ENCODE data around the gene PUS1. TPM values are rescaled to one million over a fixed set of nuclear protein-coding genes. Genes with fewer than 3 reads are reported as not detected.

Gene PUS1
- total and polyA plus RNA-seq, 9 of the 15 experiments (the other 6 are each of a cell fraction or from before 2014, with no cell fraction given) = 1.9 to 90.8 (median 30.0) TPM

GRCh38 chr12:131943389-131943788, 14.3 kb downstream of the PUS1 start:
- H2AFZ ChIP-seq (ENCODE audit: low read depth, low read length) = no peak overlapping the region
- BruUV-seq (replicated peaks) = no TSS peak
- 98% methylated on average over 8 of the region's 8 CpGs for WGBS (ENCODE audit: insufficient coverage, low coverage, missing lambda C conversion rate)
- in situ Hi-C loops (cut with MboI) (no loop called here), intact Hi-C loops (cut with micrococcal nuclease) (no loop called here)
- no peaks in the 10 kb centered on the region for H3K9me1 ChIP-seq (ENCODE audit: control insufficient read depth, insufficient read depth, low read length)
- FAIRE-seq = no peak
- no peaks in the 10 kb centered on the region for H3K9me3 ChIP-seq (replicated peaks; ENCODE audit: control insufficient read depth, insufficient read depth, low read depth, low read length)
- ChIA-PET CTCF (ENCODE audit: low intra/inter-chr PET ratio) (no interaction called here), POLR2A (interaction anchor here (0.7 to 2.0 kb wide), 2 partner anchors 14 to 42 kb away, joined by 3 to 6 read pairs; partner anchors contain the start of gene PUS1)
- H3K4me1 ChIP-seq (replicated peaks in 1 of 2; ENCODE audit: control insufficient read depth in 2 of 2, insufficient read depth in 2 of 2, low read length in 2 of 2) = peaks cover 10 to 29% of the 10 kb centered on the region in 2 experiments
- H3K36me3 ChIP-seq (ENCODE audit: control insufficient read depth, insufficient read depth, low read length) = peaks cover 59% of the 10 kb centered on the region; the same call in 2 of the 3 replicates
- no peaks in the 10 kb centered on the region for H4K20me1 ChIP-seq (replicated peaks; ENCODE audit: control insufficient read depth, insufficient read depth, low read length)
- H3K4me2 ChIP-seq (ENCODE audit: insufficient read depth, low read length) = no peak overlapping the region
- H3K9ac ChIP-seq (ENCODE audit: insufficient read depth in 1 of 2, low read depth in 2 of 2, low read length in 2 of 2) = no peak overlapping the region
- no peak for DNase-seq (ENCODE audit: extremely low read depth in 1 of 4, low spot score in 3 of 4)
- no peak overlapping the region for H3K4me3 ChIP-seq
- no peak overlapping the region for H3K27ac ChIP-seq (ENCODE audit: extremely low read depth, low read depth, low read length)
- H3K79me2 ChIP-seq (ENCODE audit: control insufficient read depth, insufficient read depth, low read length) = peaks cover 4% of the 10 kb centered on the region; the same call in 2 of the 3 replicates
- no peaks in the 10 kb centered on the region for H3K27me3 ChIP-seq (ENCODE audit: control insufficient read depth in 2 of 2, insufficient read depth in 2 of 2, low read length in 2 of 2)
- no peak for ATAC-seq
- no peak for TF ChIP-seq KDM2B (CRISPR knock-in tag; IDR thresholded peaks at IDR 0.05)
- no peak for TF ChIP-seq PURB (CRISPR knock-in tag; IDR thresholded peaks at IDR 0.05; ENCODE audit: low read depth)
- no peak for TF ChIP-seq HNRNPH1 (optimal IDR thresholded peaks at IDR 0.05; ENCODE audit: low read depth, low read length)
- no peak for TF ChIP-seq ZSCAN32 (CRISPR knock-in tag; IDR thresholded peaks at IDR 0.05)
- no peak for TF ChIP-seq REST (IDR thresholded peaks at IDR 0.05; ENCODE audit: borderline replicate concordance)
- TF ChIP-seq REST (CRISPR knock-in tag; IDR thresholded peaks at IDR 0.05; ENCODE audit: low read depth) = no peak
- no peak for TF ChIP-seq RFX5 (IDR thresholded peaks at IDR 0.05; ENCODE audit: low read depth, low read length)
- TF ChIP-seq TRIM28 (IDR thresholded peaks at IDR 0.05) = no peak
- no peak for TF ChIP-seq ZFP30 (CRISPR knock-in tag; IDR thresholded peaks at IDR 0.05; ENCODE audit: borderline replicate concordance)
- no peak for TF ChIP-seq ZNF655 (CRISPR knock-in tag; IDR thresholded peaks at IDR 0.05)
- no peak for TF ChIP-seq ARID3B (CRISPR knock-in tag; IDR thresholded peaks at IDR 0.05; ENCODE audit: borderline replicate concordance)
- TF ChIP-seq MAFF (IDR thresholded peaks at IDR 0.05; ENCODE audit: low read length) = no peak
- no peak for TF ChIP-seq ESRRB (CRISPR knock-in tag; IDR thresholded peaks at IDR 0.05; ENCODE audit: borderline replicate concordance)
